ENCODE measurements around the gene ACTRT2. TPM values are rescaled to one million over a fixed set of nuclear protein-coding genes. Genes with fewer than 3 reads are reported as not detected.

Gene ACTRT2
- total RNA-seq, 1 experiment from 2014 or later = not detected

DNA sequence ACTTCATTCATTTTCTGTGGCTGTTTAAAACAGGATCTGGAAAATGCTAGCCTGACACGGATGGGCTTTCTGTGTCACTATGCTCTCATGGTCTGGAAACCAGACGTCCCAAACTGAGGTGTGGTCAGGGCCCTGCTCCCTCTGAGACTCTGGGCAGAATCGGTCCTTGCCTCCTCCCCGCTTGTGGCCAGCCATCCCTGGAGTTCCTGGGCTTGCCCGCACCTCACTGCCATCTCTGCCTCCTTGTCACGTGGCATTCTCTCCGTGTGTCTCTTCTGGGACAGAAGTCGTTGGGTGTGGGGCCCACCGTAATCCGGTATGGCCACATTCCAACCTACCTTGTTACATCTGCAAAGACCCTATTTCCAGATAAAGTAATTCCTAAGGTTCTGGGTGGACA, 10.1 kb upstream of the ACTRT2 start:
- ChIA-PET POLR2A (ENCODE audit: unreplicated experiment) (no interaction called here), CTCF (no interaction called here)
- DNase-seq = no peak
- no peak for ATAC-seq
- no peaks in the 10 kb centered on the region for H3K36me3 ChIP-seq (ENCODE audit: low read depth, low read length)
- no peak overlapping the region for H3K9ac ChIP-seq (ENCODE audit: low read length)
- no peaks in the 10 kb centered on the region for H4K20me1 ChIP-seq (ENCODE audit: low read length)
- BruUV-seq (replicated peaks) = no TSS peak
- H3K79me2 ChIP-seq (ENCODE audit: low read length) = no peaks in the 10 kb centered on the region
- no peak for TF ChIP-seq EZH2phosphoT487 (IDR thresholded peaks at IDR 0.05; ENCODE audit: borderline replicate concordance, low read length)
- TF ChIP-seq, protein P1, sequence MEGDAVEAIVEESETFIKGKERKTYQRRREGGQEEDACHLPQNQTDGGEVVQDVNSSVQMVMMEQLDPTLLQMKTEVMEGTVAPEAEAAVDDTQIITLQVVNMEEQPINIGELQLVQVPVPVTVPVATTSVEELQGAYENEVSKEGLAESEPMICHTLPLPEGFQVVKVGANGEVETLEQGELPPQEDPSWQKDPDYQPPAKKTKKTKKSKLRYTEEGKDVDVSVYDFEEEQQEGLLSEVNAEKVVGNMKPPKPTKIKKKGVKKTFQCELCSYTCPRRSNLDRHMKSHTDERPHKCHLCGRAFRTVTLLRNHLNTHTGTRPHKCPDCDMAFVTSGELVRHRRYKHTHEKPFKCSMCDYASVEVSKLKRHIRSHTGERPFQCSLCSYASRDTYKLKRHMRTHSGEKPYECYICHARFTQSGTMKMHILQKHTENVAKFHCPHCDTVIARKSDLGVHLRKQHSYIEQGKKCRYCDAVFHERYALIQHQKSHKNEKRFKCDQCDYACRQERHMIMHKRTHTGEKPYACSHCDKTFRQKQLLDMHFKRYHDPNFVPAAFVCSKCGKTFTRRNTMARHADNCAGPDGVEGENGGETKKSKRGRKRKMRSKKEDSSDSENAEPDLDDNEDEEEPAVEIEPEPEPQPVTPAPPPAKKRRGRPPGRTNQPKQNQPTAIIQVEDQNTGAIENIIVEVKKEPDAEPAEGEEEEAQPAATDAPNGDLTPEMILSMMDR (conservative IDR thresholded peaks at IDR 0.05; ENCODE audit: low read depth, low read length) = no peak
- TF ChIP-seq EZH2 (IDR thresholded peaks at IDR 0.05; ENCODE audit: low read length, unreplicated experiment) = no peak
- H3K9me3 ChIP-seq (ENCODE audit: low read length) = peaks cover 4% of the 10 kb centered on the region; the same call in 1 of the 2 replicates
- intact Hi-C loops (cut with micrococcal nuclease) = no loop called here
- H3F3A ChIP-seq (ENCODE audit: low read length, unreplicated experiment) = no peaks in the 10 kb centered on the region
- H3K4me1 ChIP-seq (ENCODE audit: insufficient read depth, low read length) = no peaks in the 10 kb centered on the region
- H2AFZ ChIP-seq (ENCODE audit: low read length) = no peak overlapping the region
- H3K9me2 ChIP-seq (replicated peaks; ENCODE audit: low read length) = no peaks in the 10 kb centered on the region
- peaks cover 59% of the 10 kb centered on the region for H3K27me3 ChIP-seq (ENCODE audit: low read length)
- H3K4me2 ChIP-seq (ENCODE audit: low read length) = no peak overlapping the region
- H3K27ac ChIP-seq (ENCODE audit: low read length) = no peak overlapping the region
- H3K4me3 ChIP-seq (ENCODE audit: low read length) = no peak overlapping the region

- no peaks in the 10 kb centered on the region for H3K4me1 ChIP-seq (ENCODE audit: insufficient read depth, low read length)
- ATAC-seq = no peak
- CTCF ChIA-PET = interaction anchor here (0.5 kb wide), 1 partner anchor 413 kb away, joined by 7 read pairs; no protein-coding TSS in a partner anchor
- H3K9me3 ChIP-seq (ENCODE audit: low read length) = peaks cover 4% of the 10 kb centered on the region; the same call in 1 of the 2 replicates
- H3K4me3 ChIP-seq (ENCODE audit: low read length) = no peak overlapping the region
- H3K79me2 ChIP-seq (ENCODE audit: low read length) = no peaks in the 10 kb centered on the region
- H2AFZ ChIP-seq (ENCODE audit: low read length) = no peak overlapping the region
- no peaks in the 10 kb centered on the region for H4K20me1 ChIP-seq (ENCODE audit: low read length)
- H3K27me3 ChIP-seq (ENCODE audit: low read length) = peaks cover 57% of the 10 kb centered on the region
- intact Hi-C loops (cut with micrococcal nuclease) = no loop called here
- TF ChIP-seq, protein P1 (conservative IDR thresholded peaks at IDR 0.05; ENCODE audit: low read depth, low read length) = no peak
- TF ChIP-seq EZH2phosphoT487 (IDR thresholded peaks at IDR 0.05; ENCODE audit: borderline replicate concordance, low read length) (no peak), EZH2 (IDR thresholded peaks at IDR 0.05; ENCODE audit: low read length, unreplicated experiment) (no peak)
- no peaks in the 10 kb centered on the region for H3F3A ChIP-seq (ENCODE audit: low read length, unreplicated experiment)
- no peak overlapping the region for H3K4me2 ChIP-seq (ENCODE audit: low read length)
- BruUV-seq (replicated peaks) = no TSS peak
- no peak overlapping the region for H3K9ac ChIP-seq (ENCODE audit: low read length)
- no peaks in the 10 kb centered on the region for H3K36me3 ChIP-seq (ENCODE audit: low read depth, low read length)
- DNase-seq = no peak
- POLR2A ChIA-PET (ENCODE audit: unreplicated experiment) = no interaction called here
- no peaks in the 10 kb centered on the region for H3K9me2 ChIP-seq (replicated peaks; ENCODE audit: low read length)
- H3K27ac ChIP-seq (ENCODE audit: low read length) = no peak overlapping the region
These were observed 9.4 kb upstream of the ACTRT2 start for GRCh38 chr1:3011631-3012455.

All from PC-3 (cell line).